ENCODE measurements around the gene ACTMAP. TPM values are rescaled to one million over a fixed set of nuclear protein-coding genes. Genes with fewer than 3 reads are reported as not detected.

ACTMAP gene
- total and polyA plus RNA-seq, 2 of the 13 experiments (the other 11 are each of a cell fraction or from before 2014, with no cell fraction given): 2.2 to 7.9 TPM

DNA sequence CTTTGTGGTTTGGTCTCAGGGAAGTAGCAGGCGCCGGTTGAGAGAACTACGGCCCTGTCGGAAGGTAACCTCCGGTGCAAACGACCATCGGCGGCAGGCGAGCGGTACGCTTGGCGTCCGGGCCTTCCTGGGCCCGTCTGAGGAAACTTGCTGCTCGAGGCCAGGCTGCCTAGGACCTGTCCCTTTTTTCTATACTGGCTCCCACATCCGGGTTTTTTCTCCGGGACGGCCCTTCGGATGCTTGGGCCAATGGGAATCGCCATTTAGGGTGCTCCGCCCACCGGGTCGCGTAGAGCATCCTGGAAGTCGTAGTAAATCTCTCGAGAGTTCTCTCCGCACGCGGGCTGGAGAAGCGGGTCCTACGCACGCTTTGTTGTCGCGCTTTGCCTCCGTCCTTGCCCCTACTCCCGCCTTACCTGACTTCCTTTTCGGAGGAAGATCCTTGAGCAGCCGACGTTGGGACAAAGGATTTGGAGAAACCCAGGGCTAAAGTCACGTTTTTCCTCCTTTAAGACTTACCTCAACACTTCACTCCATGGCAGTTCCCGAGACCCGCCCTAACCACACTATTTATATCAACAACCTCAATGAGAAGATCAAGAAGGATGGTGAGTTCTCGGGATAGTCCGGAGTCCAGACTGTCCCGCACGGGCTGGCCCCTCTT, 729 bp upstream of the ACTMAP start, which contains the start of gene SNRPA (continued):
- TF ChIP-seq, protein P1, sequence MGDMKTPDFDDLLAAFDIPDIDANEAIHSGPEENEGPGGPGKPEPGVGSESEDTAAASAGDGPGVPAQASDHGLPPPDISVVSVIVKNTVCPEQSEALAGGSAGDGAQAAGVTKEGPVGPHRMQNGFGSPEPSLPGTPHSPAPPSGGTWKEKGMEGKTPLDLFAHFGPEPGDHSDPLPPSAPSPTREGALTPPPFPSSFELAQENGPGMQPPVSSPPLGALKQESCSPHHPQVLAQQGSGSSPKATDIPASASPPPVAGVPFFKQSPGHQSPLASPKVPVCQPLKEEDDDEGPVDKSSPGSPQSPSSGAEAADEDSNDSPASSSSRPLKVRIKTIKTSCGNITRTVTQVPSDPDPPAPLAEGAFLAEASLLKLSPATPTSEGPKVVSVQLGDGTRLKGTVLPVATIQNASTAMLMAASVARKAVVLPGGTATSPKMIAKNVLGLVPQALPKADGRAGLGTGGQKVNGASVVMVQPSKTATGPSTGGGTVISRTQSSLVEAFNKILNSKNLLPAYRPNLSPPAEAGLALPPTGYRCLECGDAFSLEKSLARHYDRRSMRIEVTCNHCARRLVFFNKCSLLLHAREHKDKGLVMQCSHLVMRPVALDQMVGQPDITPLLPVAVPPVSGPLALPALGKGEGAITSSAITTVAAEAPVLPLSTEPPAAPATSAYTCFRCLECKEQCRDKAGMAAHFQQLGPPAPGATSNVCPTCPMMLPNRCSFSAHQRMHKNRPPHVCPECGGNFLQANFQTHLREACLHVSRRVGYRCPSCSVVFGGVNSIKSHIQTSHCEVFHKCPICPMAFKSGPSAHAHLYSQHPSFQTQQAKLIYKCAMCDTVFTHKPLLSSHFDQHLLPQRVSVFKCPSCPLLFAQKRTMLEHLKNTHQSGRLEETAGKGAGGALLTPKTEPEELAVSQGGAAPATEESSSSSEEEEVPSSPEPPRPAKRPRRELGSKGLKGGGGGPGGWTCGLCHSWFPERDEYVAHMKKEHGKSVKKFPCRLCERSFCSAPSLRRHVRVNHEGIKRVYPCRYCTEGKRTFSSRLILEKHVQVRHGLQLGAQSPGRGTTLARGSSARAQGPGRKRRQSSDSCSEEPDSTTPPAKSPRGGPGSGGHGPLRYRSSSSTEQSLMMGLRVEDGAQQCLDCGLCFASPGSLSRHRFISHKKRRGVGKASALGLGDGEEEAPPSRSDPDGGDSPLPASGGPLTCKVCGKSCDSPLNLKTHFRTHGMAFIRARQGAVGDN (CRISPR knock-in tag; IDR thresholded peaks at IDR 0.05): peak; percentile 68
- TF ChIP-seq ZSCAN21 (CRISPR knock-in tag; IDR thresholded peaks at IDR 0.05; ENCODE audit: borderline replicate concordance) (no peak), HES4 (CRISPR knock-in tag; IDR thresholded peaks at IDR 0.05; ENCODE audit: borderline replicate concordance) (no peak), ZNF644 (CRISPR knock-in tag; IDR thresholded peaks at IDR 0.05; ENCODE audit: low read depth) (no peak), EEA1 (CRISPR knock-in tag; IDR thresholded peaks at IDR 0.05; ENCODE audit: borderline replicate concordance) (peak; percentile 76; the same call in 1 of the 2 replicates), RXRB (CRISPR knock-in tag; IDR thresholded peaks at IDR 0.05; ENCODE audit: borderline replicate concordance) (0 out of 2 replicates have a peak, but pooled peaks have one; percentile 21), CBX5 (CRISPR knock-in tag; IDR thresholded peaks at IDR 0.05; ENCODE audit: borderline replicate concordance) (no peak), ZBTB20 (CRISPR knock-in tag; IDR thresholded peaks at IDR 0.05; ENCODE audit: borderline replicate concordance, low read depth) (no peak), ZNF543 (CRISPR knock-in tag; IDR thresholded peaks at IDR 0.05) (no peak), SRF (IDR thresholded peaks at IDR 0.05; ENCODE audit: low read depth, low read length) (no peak), PPARG (CRISPR knock-in tag; conservative IDR thresholded peaks at IDR 0.05) (no peak; the same call in 1 of the 2 replicates), ZNF839 (CRISPR knock-in tag; IDR thresholded peaks at IDR 0.05; ENCODE audit: borderline replicate concordance) (no peak), SRSF9 (IDR thresholded peaks at IDR 0.05; ENCODE audit: borderline replicate concordance, insufficient read depth, low read depth, low read length, poor library complexity, severe bottlenecking) (no peak), KLF15 (CRISPR knock-in tag; IDR thresholded peaks at IDR 0.05; ENCODE audit: borderline replicate concordance) (no peak), CHD4 (IDR thresholded peaks at IDR 0.05; ENCODE audit: borderline replicate concordance, low read length) (no peak), ZNF343 (CRISPR knock-in tag; IDR thresholded peaks at IDR 0.05) (no peak)
- TF ChIP-seq, protein P2, sequence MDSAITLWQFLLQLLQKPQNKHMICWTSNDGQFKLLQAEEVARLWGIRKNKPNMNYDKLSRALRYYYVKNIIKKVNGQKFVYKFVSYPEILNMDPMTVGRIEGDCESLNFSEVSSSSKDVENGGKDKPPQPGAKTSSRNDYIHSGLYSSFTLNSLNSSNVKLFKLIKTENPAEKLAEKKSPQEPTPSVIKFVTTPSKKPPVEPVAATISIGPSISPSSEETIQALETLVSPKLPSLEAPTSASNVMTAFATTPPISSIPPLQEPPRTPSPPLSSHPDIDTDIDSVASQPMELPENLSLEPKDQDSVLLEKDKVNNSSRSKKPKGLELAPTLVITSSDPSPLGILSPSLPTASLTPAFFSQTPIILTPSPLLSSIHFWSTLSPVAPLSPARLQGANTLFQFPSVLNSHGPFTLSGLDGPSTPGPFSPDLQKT (CRISPR knock-in tag; IDR thresholded peaks at IDR 0.05; ENCODE audit: borderline replicate concordance): no peak
- TF ChIP-seq, protein P3, sequence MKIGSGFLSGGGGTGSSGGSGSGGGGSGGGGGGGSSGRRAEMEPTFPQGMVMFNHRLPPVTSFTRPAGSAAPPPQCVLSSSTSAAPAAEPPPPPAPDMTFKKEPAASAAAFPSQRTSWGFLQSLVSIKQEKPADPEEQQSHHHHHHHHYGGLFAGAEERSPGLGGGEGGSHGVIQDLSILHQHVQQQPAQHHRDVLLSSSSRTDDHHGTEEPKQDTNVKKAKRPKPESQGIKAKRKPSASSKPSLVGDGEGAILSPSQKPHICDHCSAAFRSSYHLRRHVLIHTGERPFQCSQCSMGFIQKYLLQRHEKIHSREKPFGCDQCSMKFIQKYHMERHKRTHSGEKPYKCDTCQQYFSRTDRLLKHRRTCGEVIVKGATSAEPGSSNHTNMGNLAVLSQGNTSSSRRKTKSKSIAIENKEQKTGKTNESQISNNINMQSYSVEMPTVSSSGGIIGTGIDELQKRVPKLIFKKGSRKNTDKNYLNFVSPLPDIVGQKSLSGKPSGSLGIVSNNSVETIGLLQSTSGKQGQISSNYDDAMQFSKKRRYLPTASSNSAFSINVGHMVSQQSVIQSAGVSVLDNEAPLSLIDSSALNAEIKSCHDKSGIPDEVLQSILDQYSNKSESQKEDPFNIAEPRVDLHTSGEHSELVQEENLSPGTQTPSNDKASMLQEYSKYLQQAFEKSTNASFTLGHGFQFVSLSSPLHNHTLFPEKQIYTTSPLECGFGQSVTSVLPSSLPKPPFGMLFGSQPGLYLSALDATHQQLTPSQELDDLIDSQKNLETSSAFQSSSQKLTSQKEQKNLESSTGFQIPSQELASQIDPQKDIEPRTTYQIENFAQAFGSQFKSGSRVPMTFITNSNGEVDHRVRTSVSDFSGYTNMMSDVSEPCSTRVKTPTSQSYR (CRISPR knock-in tag; IDR thresholded peaks at IDR 0.05; ENCODE audit: borderline replicate concordance): no peak
- TF ChIP-seq, protein P4, sequence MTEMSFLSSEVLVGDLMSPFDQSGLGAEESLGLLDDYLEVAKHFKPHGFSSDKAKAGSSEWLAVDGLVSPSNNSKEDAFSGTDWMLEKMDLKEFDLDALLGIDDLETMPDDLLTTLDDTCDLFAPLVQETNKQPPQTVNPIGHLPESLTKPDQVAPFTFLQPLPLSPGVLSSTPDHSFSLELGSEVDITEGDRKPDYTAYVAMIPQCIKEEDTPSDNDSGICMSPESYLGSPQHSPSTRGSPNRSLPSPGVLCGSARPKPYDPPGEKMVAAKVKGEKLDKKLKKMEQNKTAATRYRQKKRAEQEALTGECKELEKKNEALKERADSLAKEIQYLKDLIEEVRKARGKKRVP (CRISPR knock-in tag; IDR thresholded peaks at IDR 0.05): no peak
